Measurements from ENCODE around the gene AMOTL2. TPM values are rescaled to one million over a fixed set of nuclear protein-coding genes. Genes with fewer than 3 reads are reported as not detected.

The AMOTL2 gene
- total RNA-seq, 1 experiment from 2014 or later, result 146 TPM

- BruUV-seq (replicated peaks), result no TSS peak
- H3K36me3 ChIP-seq (ENCODE audit: control insufficient read depth, insufficient read depth, low read length), result no peaks in the 10 kb centered on the region; the same call in 1 of the 2 replicates
- ChIA-PET POLR2A (no interaction called here), CTCF (interaction anchor here (0.6 kb wide), 1 partner anchor 16 kb away, joined by 3 read pairs; no protein-coding TSS in a partner anchor)
- H3K4me1 ChIP-seq (ENCODE audit: control insufficient read depth, insufficient read depth, low read length), result peaks cover 38% of the 10 kb centered on the region
- no peak for DNase-seq (ENCODE audit: low read depth, low spot score)
- in situ Hi-C loops (cut with HindIII; ENCODE audit: low pct_unique_long_range_greater_than_20kb, low sequenced_read_pairs), result no loop called here
- no peak overlapping the region for H3K4me3 ChIP-seq (ENCODE audit: low read depth in 2 of 2, low read length in 2 of 2)
- peak overlapping the region; percentile 58 for H3K27ac ChIP-seq (ENCODE audit: low read length)
- TF ChIP-seq CTCF (IDR thresholded peaks at IDR 0.05), result no peak
- peak; percentile 55; the same call in 1 of the 2 replicates for TF ChIP-seq TCF7L2 (IDR thresholded peaks at IDR 0.05; ENCODE audit: low read depth, low read length)
- TF ChIP-seq POLR2AphosphoS5 (IDR thresholded peaks at IDR 0.05; ENCODE audit: low read depth, low read length), result no peak
- no peak for TF ChIP-seq REST (IDR thresholded peaks at IDR 0.05; ENCODE audit: insufficient read depth in 1 of 2, low read depth in 2 of 2, low read length in 1 of 2)
- no peak for ATAC-seq
- H3K27me3 ChIP-seq (ENCODE audit: control insufficient read depth, insufficient read depth, low read length), result no peaks in the 10 kb centered on the region; the same call in 1 of the 2 replicates
- H3K9me3 ChIP-seq (ENCODE audit: control insufficient read depth, insufficient read depth, low read depth, low read length), result no peaks in the 10 kb centered on the region
- intact Hi-C loops (cut with micrococcal nuclease; ENCODE audit: unreplicated experiment), result loop anchor here (5.0 kb wide), 1 partner anchor 95 kb away; no protein-coding TSS in a partner anchor
Observed at GRCh38 chr3:134376786-134377426, 2.7 kb upstream of the AMOTL2 start.

- peaks cover 43% of the 10 kb centered on the region for H3K4me1 ChIP-seq (ENCODE audit: control insufficient read depth, insufficient read depth, low read length)
- no peak for TF ChIP-seq SIN3A (IDR thresholded peaks at IDR 0.05; ENCODE audit: borderline replicate concordance, insufficient read depth, low read depth, low read length)
- TF ChIP-seq TCF7L2 (IDR thresholded peaks at IDR 0.05; ENCODE audit: low read depth, low read length), result no peak
- no peak for TF ChIP-seq POLR2AphosphoS5 (IDR thresholded peaks at IDR 0.05; ENCODE audit: low read depth, low read length)
- no peak for TF ChIP-seq CTCF (IDR thresholded peaks at IDR 0.05)
- no peak for TF ChIP-seq REST (IDR thresholded peaks at IDR 0.05; ENCODE audit: insufficient read depth in 1 of 2, low read depth in 2 of 2, low read length in 1 of 2)
- ATAC-seq, result no peak
- H3K27ac ChIP-seq (ENCODE audit: low read length), result peak overlapping the region; percentile 94; the same call in 1 of the 2 replicates
- intact Hi-C loops (cut with micrococcal nuclease; ENCODE audit: unreplicated experiment) (loop anchor here (5.0 kb wide), 1 partner anchor 96 kb away; no protein-coding TSS in a partner anchor), in situ Hi-C loops (cut with HindIII; ENCODE audit: low pct_unique_long_range_greater_than_20kb, low sequenced_read_pairs) (no loop called here)
- POLR2A ChIA-PET, result no interaction called here
- CTCF ChIA-PET, result interaction anchor here (0.7 kb wide), 1 partner anchor 447 kb away, joined by 3 read pairs; no protein-coding TSS in a partner anchor
- no peak overlapping the region for H3K4me3 ChIP-seq (ENCODE audit: low read depth in 2 of 2, low read length in 2 of 2)
- no peaks in the 10 kb centered on the region; the same call in 1 of the 2 replicates for H3K27me3 ChIP-seq (ENCODE audit: control insufficient read depth, insufficient read depth, low read length)
- H3K36me3 ChIP-seq (ENCODE audit: control insufficient read depth, insufficient read depth, low read length), result peaks cover 2% of the 10 kb centered on the region
- no TSS peak for BruUV-seq (replicated peaks)
- no peak for DNase-seq (ENCODE audit: low read depth, low spot score)
- no peaks in the 10 kb centered on the region for H3K9me3 ChIP-seq (ENCODE audit: control insufficient read depth, insufficient read depth, low read depth, low read length)
Observed at GRCh38 chr3:134376385-134376765, 2.1 kb upstream of the AMOTL2 start.

Measured in Panc1 (cell line).